ENCODE results near the gene GID8. TPM values are rescaled to one million over a fixed set of nuclear protein-coding genes. Genes with fewer than 3 reads are reported as not detected.

The GID8 gene
- total and polyA plus RNA-seq, 2 of the 13 experiments (the other 11 are each of a cell fraction or from before 2014, with no cell fraction given): 39.6 to 59.8 TPM

- no peak for TF ChIP-seq ZNF83 (CRISPR knock-in tag; IDR thresholded peaks at IDR 0.05; ENCODE audit: borderline replicate concordance)
- no peak for TF ChIP-seq TARDBP (CRISPR knock-in tag; IDR thresholded peaks at IDR 0.05)
- peak; percentile 62 for TF ChIP-seq AGO2 (optimal IDR thresholded peaks at IDR 0.05; ENCODE audit: low read depth, low read length)
- peak in 1 of 2 experiments; percentile 7; a peak in 1 of 4 replicates for TF ChIP-seq POLR2A (IDR thresholded peaks at IDR 0.05; ENCODE audit: insufficient read depth in 1 of 2, low read depth in 2 of 2, low read length in 2 of 2)
- TF ChIP-seq, protein P1, sequence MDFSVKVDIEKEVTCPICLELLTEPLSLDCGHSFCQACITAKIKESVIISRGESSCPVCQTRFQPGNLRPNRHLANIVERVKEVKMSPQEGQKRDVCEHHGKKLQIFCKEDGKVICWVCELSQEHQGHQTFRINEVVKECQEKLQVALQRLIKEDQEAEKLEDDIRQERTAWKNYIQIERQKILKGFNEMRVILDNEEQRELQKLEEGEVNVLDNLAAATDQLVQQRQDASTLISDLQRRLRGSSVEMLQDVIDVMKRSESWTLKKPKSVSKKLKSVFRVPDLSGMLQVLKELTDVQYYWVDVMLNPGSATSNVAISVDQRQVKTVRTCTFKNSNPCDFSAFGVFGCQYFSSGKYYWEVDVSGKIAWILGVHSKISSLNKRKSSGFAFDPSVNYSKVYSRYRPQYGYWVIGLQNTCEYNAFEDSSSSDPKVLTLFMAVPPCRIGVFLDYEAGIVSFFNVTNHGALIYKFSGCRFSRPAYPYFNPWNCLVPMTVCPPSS (IDR thresholded peaks at IDR 0.05): no peak
- no peak for TF ChIP-seq RCOR2 (CRISPR knock-in tag; IDR thresholded peaks at IDR 0.05)
- no peak for TF ChIP-seq ZNF234 (CRISPR knock-in tag; conservative IDR thresholded peaks at IDR 0.05)
- no peak for TF ChIP-seq SNRNP70 (IDR thresholded peaks at IDR 0.05; ENCODE audit: low read depth, low read length)
- TF ChIP-seq RBFOX2 (IDR thresholded peaks at IDR 0.05; ENCODE audit: low read depth, low read length): no peak
- TF ChIP-seq SALL1 (CRISPR knock-in tag; IDR thresholded peaks at IDR 0.05): no peak
- TF ChIP-seq NPAS2 (CRISPR knock-in tag; IDR thresholded peaks at IDR 0.05; ENCODE audit: borderline replicate concordance): no peak
- peak; percentile 70; the same call in 1 of the 2 replicates for TF ChIP-seq ZNF329 (CRISPR knock-in tag; IDR thresholded peaks at IDR 0.05; ENCODE audit: low read depth)
- TF ChIP-seq, protein P2, sequence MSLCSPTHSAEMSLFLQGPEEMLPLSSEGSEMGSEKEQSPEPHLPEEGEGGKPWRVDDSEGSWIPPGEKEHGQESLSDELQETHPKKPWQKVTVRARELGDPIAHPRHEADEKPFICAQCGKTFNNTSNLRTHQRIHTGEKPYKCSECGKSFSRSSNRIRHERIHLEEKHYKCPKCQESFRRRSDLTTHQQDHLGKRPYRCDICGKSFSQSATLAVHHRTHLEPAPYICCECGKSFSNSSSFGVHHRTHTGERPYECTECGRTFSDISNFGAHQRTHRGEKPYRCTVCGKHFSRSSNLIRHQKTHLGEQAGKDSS (CRISPR knock-in tag; IDR thresholded peaks at IDR 0.05; ENCODE audit: borderline replicate concordance, low read depth): 0 out of 2 replicates have a peak, but pooled peaks have one; percentile 24
- TF ChIP-seq, protein P3, sequence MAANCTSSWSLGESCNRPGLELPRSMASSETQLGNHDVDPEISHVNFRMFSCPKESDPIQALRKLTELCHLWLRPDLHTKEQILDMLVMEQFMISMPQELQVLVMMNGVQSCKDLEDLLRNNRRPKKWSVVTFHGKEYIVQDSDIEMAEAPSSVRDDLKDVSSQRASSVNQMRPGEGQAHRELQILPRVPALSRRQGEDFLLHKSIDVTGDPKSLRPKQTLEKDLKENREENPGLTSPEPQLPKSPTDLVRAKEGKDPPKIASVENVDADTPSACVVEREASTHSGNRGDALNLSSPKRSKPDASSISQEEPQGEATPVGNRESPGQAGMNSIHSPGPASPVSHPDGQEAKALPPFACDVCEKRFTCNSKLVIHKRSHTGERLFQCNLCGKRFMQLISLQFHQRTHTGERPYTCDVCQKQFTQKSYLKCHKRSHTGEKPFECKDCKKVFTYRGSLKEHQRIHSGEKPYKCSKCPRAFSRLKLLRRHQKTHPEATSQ (CRISPR knock-in tag; IDR thresholded peaks at IDR 0.05; ENCODE audit: borderline replicate concordance): no peak
Measured at GRCh38 chr20:62969179-62969760, 31.3 kb downstream of the GID8 start (continued).
